Activated B cell treated with CpG ODN at 0.5 μM for 24 hours (primary cell): ENCODE results near the gene FAM50B. TPM values are rescaled to one million over a fixed set of nuclear protein-coding genes. Genes with fewer than 3 reads are reported as not detected.

Experiments
- ATAC-seq: fragments of 200-7000 bp; cut with Tn5 transposase; one replicate; pipeline ENCODE4 v1.10.0; 2021; ENCODE audit warnings: low read depth, mild to moderate bottlenecking, moderate library complexity
- CTCF ChIA-PET: fragments of 350-600 bp; sonication (Branson Sonifier 250); formaldehyde crosslinking; loops from one replicate; lab custom pipeline; 2021; ENCODE audit warnings: antibody characterized with exemption; lab: Charles Lee
- POLR2A ChIA-PET: fragments of 350-600 bp; sonication (Branson Sonifier 250); formaldehyde crosslinking; loops from one replicate; lab custom pipeline; 2021; ENCODE audit warnings: antibody characterized with exemption; lab: Charles Lee
- DNase-seq: peaks from one replicate; pipeline ENCODE4 v3.0.0; 2022
- H3K27ac Mint-ChIP-seq: one replicate; pipeline ENCODE4 v1.8.0; 2020; ENCODE audit warnings: mixed read lengths
- H3K27me3 Mint-ChIP-seq: one replicate; pipeline ENCODE4 v1.8.0; 2021; ENCODE audit warnings: mixed read lengths
- H3K36me3 Mint-ChIP-seq: one replicate; pipeline ENCODE4 v1.8.0; 2021; ENCODE audit warnings: low read depth, mixed read lengths
- H3K4me1 Mint-ChIP-seq: one replicate; pipeline ENCODE4 v1.8.0; 2021; ENCODE audit warnings: mixed read lengths
- H3K4me3 Mint-ChIP-seq: one replicate; pipeline ENCODE4 v1.8.0; 2020; ENCODE audit warnings: mild to moderate bottlenecking, mixed read lengths
- H3K9me3 Mint-ChIP-seq: one replicate; pipeline ENCODE4 v1.8.0; 2020; ENCODE audit warnings: mixed read lengths
- CTCF ChIP-seq: fragments of 200-600 bp; IDR thresholded peaks from one replicate; pipeline ENCODE4 v1.8.0; 2022; ENCODE audit warnings: antibody characterized with exemption, mild to moderate bottlenecking
- intact Hi-C: fragments of 100-400 bp; cut with micrococcal nuclease; formaldehyde crosslinking; loops from one replicate; pipeline ENCODE4 v1.15.1; 2024
- total RNA-seq: library from RNA; stranded (reverse); gene quantifications from 2 replicates; pipeline ENCODE4 v1.2.3, GENCODE V29; 2022

The FAM50B gene
- total RNA-seq, 1 donor from 2014 or later = 8.1 TPM

- ChIA-PET POLR2A (no interaction called here), CTCF (no interaction called here)
- Mint-ChIP-seq H3K36me3 (no peaks in the 10 kb centered on the region), H3K27ac (no peak overlapping the region), H3K4me1 (peaks cover 11% of the 10 kb centered on the region), H3K27me3 (no peaks in the 10 kb centered on the region), H3K4me3 (no peak overlapping the region), H3K9me3 (no peaks in the 10 kb centered on the region)
- DNase-seq (no peak), ATAC-seq (no peak)
- no peak for TF ChIP-seq CTCF
- intact Hi-C loops = no loop called here
These were observed 41.0 kb upstream of the FAM50B start for GRCh38 chr6:3808199-3808598.

GRCh38 chr6:3808759-3809514 is 40.2 kb upstream of the FAM50B start:
- CTCF ChIA-PET = no interaction called here
- DNase-seq = no peak
- Mint-ChIP-seq H3K9me3 (no peaks in the 10 kb centered on the region), H3K27me3 (no peaks in the 10 kb centered on the region), H3K4me1 (peaks cover 5% of the 10 kb centered on the region), H3K4me3 (no peak overlapping the region), H3K36me3 (no peaks in the 10 kb centered on the region), H3K27ac (no peak overlapping the region)
- no peak for TF ChIP-seq CTCF
- intact Hi-C loops = no loop called here
- POLR2A ChIA-PET = no interaction called here
- no peak for ATAC-seq

- CTCF ChIA-PET = no interaction called here
- Mint-ChIP-seq H3K27ac (no peak overlapping the region), H3K36me3 (no peaks in the 10 kb centered on the region), H3K4me3 (no peak overlapping the region), H3K4me1 (peaks cover 2% of the 10 kb centered on the region), H3K27me3 (no peaks in the 10 kb centered on the region), H3K9me3 (no peaks in the 10 kb centered on the region)
- no peak for TF ChIP-seq CTCF
- intact Hi-C loops = no loop called here
- ATAC-seq (no peak), DNase-seq (no peak)
- POLR2A ChIA-PET = no interaction called here
These were observed 39.7 kb upstream of the FAM50B start for GRCh38 chr6:3809515-3809891.

- CTCF ChIA-PET = no interaction called here
- ATAC-seq = no peak
- no peak overlapping the region for H3K27ac Mint-ChIP-seq
- no peaks in the 10 kb centered on the region for H3K36me3 Mint-ChIP-seq
- H3K4me3 Mint-ChIP-seq = no peak overlapping the region
- no peak for TF ChIP-seq CTCF
- no peaks in the 10 kb centered on the region for H3K9me3 Mint-ChIP-seq
- POLR2A ChIA-PET = interaction anchor here (1.2 to 1.3 kb wide), 2 partner anchors 9 to 64 kb away, joined by 3 to 5 read pairs; no protein-coding TSS in a partner anchor
- no peak for DNase-seq
- intact Hi-C loops = no loop called here
- no peaks in the 10 kb centered on the region for H3K27me3 Mint-ChIP-seq
- peaks cover 2% of the 10 kb centered on the region for H3K4me1 Mint-ChIP-seq
These were observed 39.2 kb upstream of the FAM50B start for GRCh38 chr6:3809982-3810381.

- no peak for TF ChIP-seq CTCF
- Mint-ChIP-seq H3K27me3 (no peaks in the 10 kb centered on the region), H3K4me1 (peaks cover 2% of the 10 kb centered on the region), H3K4me3 (no peak overlapping the region), H3K9me3 (no peaks in the 10 kb centered on the region), H3K27ac (no peak overlapping the region), H3K36me3 (no peaks in the 10 kb centered on the region)
- intact Hi-C loops = no loop called here
- ChIA-PET POLR2A (interaction anchor here (1.2 to 1.3 kb wide), 2 partner anchors 11 to 65 kb away, joined by 3 to 5 read pairs; no protein-coding TSS in a partner anchor), CTCF (no interaction called here)
- ATAC-seq = no peak
- DNase-seq = no peak
These were observed 38.0 kb upstream of the FAM50B start for GRCh38 chr6:3811191-3811590.
